ENCODE measurements around the gene TIMM13.

TIMM13 gene

DNA sequence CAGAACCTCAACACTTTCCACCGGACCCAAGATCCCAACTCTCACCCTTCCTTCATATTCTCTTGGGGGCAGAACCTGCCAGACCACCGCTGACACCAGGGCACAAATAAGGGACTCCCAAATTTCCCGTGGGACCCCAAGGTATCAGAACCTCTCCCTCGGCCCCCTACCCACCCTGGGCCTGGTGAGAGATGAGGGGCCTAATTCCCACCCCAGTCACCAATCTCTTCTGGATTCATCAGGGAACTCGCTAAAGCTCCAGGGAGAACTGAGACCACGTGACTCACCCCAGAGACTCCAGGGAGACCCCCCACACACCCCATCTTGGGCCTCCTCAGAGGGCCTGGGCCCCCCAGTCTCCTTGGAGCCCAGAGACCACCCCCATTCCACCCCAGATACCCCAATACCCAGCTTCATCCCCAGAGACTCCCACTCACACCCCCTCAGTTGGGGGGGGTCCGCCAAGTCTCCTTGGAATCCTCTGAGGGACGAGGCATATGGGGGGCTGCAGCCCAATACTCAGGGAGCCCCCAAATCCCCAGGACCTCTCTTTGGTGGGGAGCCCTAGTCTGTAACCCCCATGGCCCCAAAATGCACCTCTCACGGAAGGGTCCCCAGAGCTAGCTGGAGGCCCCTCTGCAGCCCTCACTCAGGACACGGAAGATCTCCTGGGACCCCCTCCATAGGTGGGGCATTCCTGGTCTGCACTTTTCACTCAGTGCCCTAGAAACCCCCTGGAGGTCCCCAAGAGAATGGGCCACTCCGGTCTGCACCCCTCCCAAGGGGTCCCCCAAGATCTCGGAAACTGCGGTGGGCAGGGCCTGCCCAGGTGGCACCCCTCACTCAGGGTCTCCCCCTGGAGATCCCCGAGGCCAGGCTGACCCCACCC, 27.8 kb upstream of the TIMM13 start:
- DNase-seq (ENCODE audit: low read depth, low spot score): no peak

GRCh38 chr19:2454199-2454961, 27.0 kb upstream of the TIMM13 start:
- DNase-seq (ENCODE audit: low read depth, low spot score): no peak

GRCh38 chr19:2453431-2454025, 26.1 kb upstream of the TIMM13 start:
- DNase-seq (ENCODE audit: low read depth, low spot score): no peak

GRCh38 chr19:2451741-2452140, 24.4 kb upstream of the TIMM13 start:
- DNase-seq (ENCODE audit: low read depth, low spot score): no peak

DNA sequence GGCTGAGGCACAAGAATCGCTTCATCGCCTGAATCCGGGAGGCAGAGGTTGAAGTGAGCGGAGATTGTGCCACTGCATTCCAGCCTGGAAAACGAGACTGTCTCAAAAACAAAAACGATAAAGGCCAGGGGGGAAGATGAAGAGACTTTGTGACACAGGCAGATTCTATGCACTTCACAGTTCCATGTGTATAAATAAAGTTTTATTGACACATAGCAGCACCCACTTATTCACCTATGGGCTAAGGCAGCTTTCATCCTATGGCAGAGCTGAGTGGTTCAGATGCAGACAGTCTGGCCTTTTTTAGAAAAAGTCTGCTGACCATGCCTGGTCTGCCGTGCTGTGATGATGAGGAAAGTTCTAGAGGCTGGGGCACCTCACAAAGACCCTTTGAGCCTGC, 23.8 kb upstream of the TIMM13 start:
- DNase-seq (ENCODE audit: low read depth, low spot score): no peak

- no peak for DNase-seq (ENCODE audit: low read depth, low spot score)
Measured at GRCh38 chr19:2449019-2449418, 21.6 kb upstream of the TIMM13 start.

- DNase-seq (ENCODE audit: low read depth, low spot score): no peak
Measured at GRCh38 chr19:2446381-2446780, 19.0 kb upstream of the TIMM13 start.

DNA sequence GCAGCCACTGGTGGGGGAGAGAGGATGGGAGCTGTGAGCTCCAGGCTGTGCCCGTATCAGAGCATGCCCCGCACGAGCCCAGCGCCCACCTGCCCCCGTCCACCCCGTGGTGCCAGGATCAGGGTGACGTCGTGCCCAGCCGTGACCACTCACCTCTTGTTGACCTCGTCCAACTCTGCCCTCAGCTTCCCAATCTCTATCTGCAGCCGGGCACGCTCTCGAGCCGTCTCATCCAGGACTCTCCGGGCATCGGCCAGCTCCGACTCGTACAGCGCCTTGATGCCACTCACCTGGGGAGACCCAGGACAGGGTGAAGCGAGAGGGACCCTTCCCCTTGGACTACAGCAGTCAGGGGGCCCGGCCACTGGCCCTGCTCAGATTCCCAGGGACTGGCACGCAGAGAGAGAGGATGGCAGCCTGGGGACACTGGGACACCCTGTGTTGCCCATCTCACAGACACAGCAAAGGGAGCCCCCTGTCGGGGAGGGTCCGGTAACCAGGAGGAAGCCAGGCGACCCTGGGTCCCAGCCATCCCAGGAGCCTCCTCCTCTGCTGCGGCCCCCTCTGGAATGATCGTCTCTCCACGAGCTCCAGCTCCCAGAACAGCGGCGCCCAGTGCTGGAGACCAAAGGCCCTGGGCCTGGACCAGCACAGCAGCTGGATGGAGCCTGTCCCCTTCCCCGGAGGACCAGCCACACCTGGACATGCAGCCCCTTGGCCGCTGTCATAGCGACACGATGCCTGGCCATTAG, 17.0 kb upstream of the TIMM13 start:
- DNase-seq (ENCODE audit: low read depth, low spot score): no peak

DNA sequence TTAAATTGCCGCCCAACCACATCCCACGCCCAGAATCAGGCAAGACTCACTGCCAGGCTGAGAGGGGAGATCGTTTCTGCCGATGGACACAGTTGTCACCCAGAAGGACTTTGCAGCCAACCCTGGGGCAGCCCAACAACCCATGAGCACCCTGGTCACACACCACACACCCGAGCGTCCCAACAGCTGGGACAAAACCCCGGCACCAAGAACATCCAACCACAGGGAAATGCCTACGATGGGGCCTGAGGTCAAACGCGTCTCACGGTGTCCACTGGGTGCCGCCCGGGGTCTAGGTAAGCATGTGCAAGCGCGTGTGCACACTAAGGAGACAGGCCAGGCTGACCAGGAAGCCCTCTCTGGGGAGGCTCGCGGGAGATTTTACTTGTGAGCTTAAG, 16.4 kb upstream of the TIMM13 start:
- no peak for DNase-seq (ENCODE audit: low read depth, low spot score)

DNA sequence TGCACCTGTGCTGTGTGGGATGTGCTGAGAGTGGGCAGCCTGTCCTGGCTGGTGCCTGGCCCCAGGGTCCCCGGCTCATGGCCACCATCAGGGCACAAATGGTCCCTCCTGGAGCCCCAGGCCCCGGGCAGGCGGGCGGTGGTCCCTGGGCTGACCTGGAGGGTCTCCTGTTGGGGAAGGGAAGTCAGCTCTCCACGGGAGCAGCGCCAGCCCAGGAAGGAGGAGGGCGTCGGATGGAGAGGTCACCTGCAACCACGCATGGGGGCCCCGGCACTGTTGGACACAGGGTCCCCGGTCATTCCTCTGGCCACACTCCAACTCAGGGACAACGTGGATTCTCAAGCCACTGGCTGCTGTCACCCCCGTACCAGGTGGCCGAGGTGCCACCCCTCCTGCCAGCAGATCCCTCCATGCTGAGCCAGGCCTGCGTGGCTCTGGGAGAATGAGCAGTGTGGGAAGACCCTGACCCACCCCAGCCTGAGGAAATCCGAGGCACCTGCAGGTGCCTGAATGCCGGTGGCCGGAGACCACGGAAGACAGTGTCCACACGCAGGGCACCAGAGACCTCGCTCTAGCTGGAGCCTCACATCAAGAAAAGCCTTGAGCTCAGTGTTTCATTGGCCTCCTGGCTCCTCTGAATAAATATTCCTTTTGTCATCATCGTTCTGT, 15.9 kb upstream of the TIMM13 start:
- DNase-seq (ENCODE audit: low read depth, low spot score): no peak

- no peak for DNase-seq (ENCODE audit: low read depth, low spot score)
Measured at GRCh38 chr19:2441096-2441752, 13.8 kb upstream of the TIMM13 start.

DNA sequence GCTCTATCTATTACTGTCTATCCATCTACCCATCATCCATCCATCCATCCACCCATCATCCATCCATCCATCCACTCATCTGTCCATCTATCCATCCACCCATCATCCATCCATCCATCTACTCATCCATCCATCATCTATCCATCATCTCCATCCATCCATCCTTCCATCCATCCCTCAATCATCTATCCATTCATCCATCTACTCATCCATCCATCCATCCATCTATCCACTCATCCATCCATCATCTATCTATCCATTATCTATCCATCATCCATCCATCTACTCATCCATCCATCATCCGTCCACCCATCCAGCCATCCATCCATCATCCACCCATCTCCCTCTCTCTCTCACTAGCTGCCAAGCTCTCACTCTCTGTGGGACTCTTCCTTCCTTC, 13.1 kb upstream of the TIMM13 start:
- DNase-seq (ENCODE audit: low read depth, low spot score): no peak

DNA sequence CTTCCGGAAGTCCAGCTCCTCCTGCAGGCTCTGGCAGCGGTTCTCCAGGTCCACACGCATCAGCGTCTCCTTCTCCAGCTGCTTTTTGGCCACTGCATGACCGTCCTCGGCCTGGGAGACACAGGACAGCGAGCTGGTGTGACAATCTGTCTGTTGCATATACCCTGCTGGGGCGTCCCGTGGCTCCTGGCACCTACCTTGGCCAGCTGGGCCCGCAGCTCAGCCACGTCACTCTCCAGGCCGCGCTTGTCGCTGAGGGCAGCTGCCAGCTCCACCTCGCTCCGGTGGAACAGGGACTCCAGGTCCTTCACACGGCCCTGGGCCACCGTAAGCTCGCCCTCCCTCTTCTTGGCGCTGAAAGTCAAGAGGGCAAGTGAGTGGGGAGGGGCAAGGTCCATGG, 10.8 kb upstream of the TIMM13 start:
- no peak for DNase-seq (ENCODE audit: low read depth, low spot score)

DNA sequence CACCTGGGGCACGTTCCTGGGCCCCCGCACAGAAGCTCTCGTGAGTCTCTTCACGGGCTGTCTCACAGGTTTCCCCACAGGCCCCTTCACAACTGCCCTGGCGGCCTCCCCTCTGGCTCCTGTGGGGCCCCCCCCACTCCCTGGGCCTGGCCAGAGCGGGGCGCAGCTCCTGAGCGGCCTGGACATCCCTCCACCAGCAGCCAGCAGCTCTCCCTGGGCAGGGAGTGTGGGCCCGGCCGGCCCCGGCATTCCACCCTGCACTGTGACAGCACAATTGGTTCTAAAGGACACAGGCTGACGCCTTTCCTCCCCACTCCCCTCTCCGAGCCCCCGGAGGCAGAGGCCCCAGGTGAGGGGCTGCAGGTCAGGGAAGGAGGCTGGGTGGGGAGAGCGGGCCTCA, 9.5 kb upstream of the TIMM13 start:
- no peak for DNase-seq (ENCODE audit: low read depth, low spot score)

- DNase-seq (ENCODE audit: low read depth, low spot score): no peak
Measured at GRCh38 chr19:2436384-2436783, 9.0 kb upstream of the TIMM13 start.

- no peak for DNase-seq (ENCODE audit: low read depth, low spot score)
Measured at GRCh38 chr19:2434721-2435265, 7.4 kb upstream of the TIMM13 start.

- DNase-seq (ENCODE audit: low read depth, low spot score): no peak
Measured at GRCh38 chr19:2434267-2434666, 6.9 kb upstream of the TIMM13 start.

DNA sequence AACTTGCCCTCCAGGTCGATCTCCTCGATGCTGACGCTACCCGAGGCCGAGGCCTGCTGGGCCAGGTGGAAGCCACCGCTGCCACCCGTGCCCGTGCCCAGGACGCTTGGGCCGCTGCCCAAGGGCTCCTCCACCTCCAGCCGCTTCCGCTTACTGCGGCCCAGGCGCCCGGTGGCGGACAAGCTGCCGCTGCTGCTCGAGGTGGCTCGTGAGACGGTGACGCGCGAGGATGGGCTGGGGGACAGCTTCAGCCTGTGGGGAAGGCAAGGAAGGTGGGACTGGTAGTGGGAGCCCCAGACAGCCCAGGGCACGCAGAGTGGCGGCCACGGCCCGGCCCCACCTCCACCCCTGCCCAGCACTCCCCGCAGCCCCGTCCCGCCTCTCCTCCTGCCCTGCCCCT, 6.5 kb upstream of the TIMM13 start:
- no peak for DNase-seq (ENCODE audit: low read depth, low spot score)

DNA sequence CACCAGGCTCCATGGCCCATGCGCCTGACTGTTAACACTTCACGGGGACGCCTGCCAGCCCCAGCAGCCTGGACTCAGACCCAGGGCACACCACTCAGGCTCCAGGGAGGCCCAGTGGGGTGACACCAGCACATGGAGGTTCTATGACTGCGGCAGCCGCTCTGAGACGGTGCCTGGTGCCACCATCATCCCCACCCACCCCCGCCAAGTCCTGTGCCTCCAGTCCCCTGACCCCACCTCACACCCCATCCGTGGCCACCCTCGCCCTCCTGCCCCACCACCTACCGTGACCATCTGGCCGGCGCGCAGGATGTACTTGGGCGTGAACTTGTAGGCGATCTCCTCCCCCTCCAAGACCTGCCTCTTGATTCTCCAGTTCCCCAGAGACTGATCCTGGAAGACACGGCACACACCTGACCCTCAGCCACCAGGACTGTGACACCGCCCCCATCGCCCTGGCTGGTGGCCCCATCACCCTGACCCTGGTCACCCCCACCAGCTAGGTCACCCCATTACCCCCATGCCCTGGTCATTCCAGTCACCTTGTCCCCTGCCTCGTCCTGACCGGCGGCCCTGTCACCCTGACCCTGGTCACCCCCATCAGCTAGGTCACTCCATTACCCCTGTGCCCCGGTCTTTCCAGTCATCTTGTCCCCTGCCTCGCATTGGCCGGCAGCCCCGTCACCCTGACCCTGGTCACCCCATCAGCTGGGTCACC, 4.9 kb upstream of the TIMM13 start:
- DNase-seq (ENCODE audit: low read depth, low spot score): no peak

Data from activated CD4-positive, CD25-positive, alpha-beta regulatory T cell treated with anti-CD3 and anti-CD28 coated beads, Interleukin-2, amount 50 U/mL, for 16 hours (primary cell).